Measurements from ENCODE around the gene PI4KB. TPM values are rescaled to one million over a fixed set of nuclear protein-coding genes. Genes with fewer than 3 reads are reported as not detected.

The PI4KB gene
- polyA plus RNA-seq, 1 donor from 2014 or later, result 22.8 TPM

- Histone ChIP-seq H4K20me1 (ENCODE audit: insufficient read depth) (no peaks in the 10 kb centered on the region), H3K36me3 (ENCODE audit: insufficient read depth, low read length) (no peaks in the 10 kb centered on the region), H3K9ac (ENCODE audit: low read length) (no peak overlapping the region), H3K9me2 (ENCODE audit: insufficient read depth, low read length) (no peaks in the 10 kb centered on the region), H3K4me2 (ENCODE audit: low read length) (no peak overlapping the region), H3K27me3 (ENCODE audit: insufficient read depth, low read depth, low read length) (no peaks in the 10 kb centered on the region), H3K9me3 (ENCODE audit: low read length) (no peaks in the 10 kb centered on the region), H3F3A (ENCODE audit: insufficient read depth, low read length, poor library complexity, severe bottlenecking) (no peaks in the 10 kb centered on the region), H3K79me2 (replicated peaks; ENCODE audit: insufficient read depth, low read length) (peaks cover 19% of the 10 kb centered on the region), H3K27ac (ENCODE audit: low read length) (no peak overlapping the region), H3K4me3 (ENCODE audit: low read length) (no peak overlapping the region), H2AFZ (ENCODE audit: low read depth, low read length) (no peak overlapping the region)
- TF ChIP-seq POLR2AphosphoS5 (IDR thresholded peaks at IDR 0.05), result no peak
- TF ChIP-seq EZH2 (IDR thresholded peaks at IDR 0.05; ENCODE audit: borderline replicate concordance, insufficient read depth, low read length, poor library complexity, severe bottlenecking), result no peak
- no peak for TF ChIP-seq REST (IDR thresholded peaks at IDR 0.05; ENCODE audit: borderline replicate concordance)
- TF ChIP-seq SMC3 (conservative IDR thresholded peaks at IDR 0.05; ENCODE audit: poor library complexity), result peak; percentile 48
- peak; percentile 80 for TF ChIP-seq CTCF (IDR thresholded peaks at IDR 0.05; ENCODE audit: poor library complexity, severe bottlenecking)
- peak; percentile 60 for TF ChIP-seq RAD21 (conservative IDR thresholded peaks at IDR 0.05)
These were observed 75.4 kb downstream of the PI4KB start for GRCh38 chr1:151251656-151252470.

GRCh38 chr1:151246786-151247185 lies 80.4 kb downstream of the PI4KB start:
- Histone ChIP-seq H2AFZ (ENCODE audit: low read depth, low read length) (no peak overlapping the region), H4K20me1 (ENCODE audit: insufficient read depth) (no peaks in the 10 kb centered on the region), H3K79me2 (replicated peaks; ENCODE audit: insufficient read depth, low read length) (no peaks in the 10 kb centered on the region), H3K27me3 (ENCODE audit: insufficient read depth, low read depth, low read length) (no peaks in the 10 kb centered on the region), H3K9me2 (ENCODE audit: insufficient read depth, low read length) (no peaks in the 10 kb centered on the region), H3K36me3 (ENCODE audit: insufficient read depth, low read length) (no peaks in the 10 kb centered on the region), H3K27ac (ENCODE audit: low read length) (no peak overlapping the region), H3K4me2 (ENCODE audit: low read length) (no peak overlapping the region), H3F3A (ENCODE audit: insufficient read depth, low read length, poor library complexity, severe bottlenecking) (no peaks in the 10 kb centered on the region), H3K4me3 (ENCODE audit: low read length) (no peak overlapping the region), H3K9me3 (ENCODE audit: low read length) (no peaks in the 10 kb centered on the region), H3K9ac (ENCODE audit: low read length) (no peak overlapping the region)
- TF ChIP-seq POLR2AphosphoS5 (IDR thresholded peaks at IDR 0.05), result no peak

GRCh38 chr1:151243683-151244216 lies 83.5 kb downstream of the PI4KB start:
- Histone ChIP-seq H3F3A (ENCODE audit: insufficient read depth, low read length, poor library complexity, severe bottlenecking) (no peaks in the 10 kb centered on the region), H3K9me3 (ENCODE audit: low read length) (no peaks in the 10 kb centered on the region), H3K9ac (ENCODE audit: low read length) (no peak overlapping the region), H3K79me2 (replicated peaks; ENCODE audit: insufficient read depth, low read length) (no peaks in the 10 kb centered on the region), H3K4me2 (ENCODE audit: low read length) (no peak overlapping the region), H3K27ac (ENCODE audit: low read length) (no peak overlapping the region), H2AFZ (ENCODE audit: low read depth, low read length) (no peak overlapping the region), H4K20me1 (ENCODE audit: insufficient read depth) (no peaks in the 10 kb centered on the region), H3K9me2 (ENCODE audit: insufficient read depth, low read length) (no peaks in the 10 kb centered on the region), H3K27me3 (ENCODE audit: insufficient read depth, low read depth, low read length) (no peaks in the 10 kb centered on the region), H3K4me3 (ENCODE audit: low read length) (no peak overlapping the region), H3K36me3 (ENCODE audit: insufficient read depth, low read length) (no peaks in the 10 kb centered on the region)
- TF ChIP-seq POLR2AphosphoS5 (IDR thresholded peaks at IDR 0.05) (no peak), TAF1 (IDR thresholded peaks at IDR 0.05; ENCODE audit: low read depth) (no peak), EZH2 (IDR thresholded peaks at IDR 0.05; ENCODE audit: borderline replicate concordance, insufficient read depth, low read length, poor library complexity, severe bottlenecking) (no peak), SMC3 (conservative IDR thresholded peaks at IDR 0.05; ENCODE audit: poor library complexity) (no peak), EP300 (conservative IDR thresholded peaks at IDR 0.05; ENCODE audit: poor library complexity, severe bottlenecking) (no peak), REST (IDR thresholded peaks at IDR 0.05; ENCODE audit: borderline replicate concordance) (no peak), CTCF (IDR thresholded peaks at IDR 0.05; ENCODE audit: poor library complexity, severe bottlenecking) (no peak), RAD21 (conservative IDR thresholded peaks at IDR 0.05) (no peak)

All from neural cell (in vitro differentiated cells).